RWPE2 (cell line): Measurements from ENCODE around the gene TAF4.

Experiments used
- ATAC-seq: fragments of 200-7000 bp; cut with Tn5 transposase; 3 replicates; pipeline ENCODE4 v1.9.1; 2021; ENCODE audit warnings: low read depth
- DNase-seq: peaks from one replicate; pipeline ENCODE4 v3.0.0-alpha.2; 2020; ENCODE audit warnings: low spot score
- H3K27ac ChIP-seq: fragments of 450-650 bp; 2 replicates; pipeline ENCODE4 v1.5.1; 2017; ENCODE audit warnings: mild to moderate bottlenecking; ENCODE audit not compliant: poor library complexity, severe bottlenecking
- H3K27me3 ChIP-seq: fragments of 250-450 bp; sonication (Bioruptor Pico); 2 replicates; pipeline ENCODE4 v1.5.1; 2021; ENCODE audit warnings: mild to moderate bottlenecking, moderate library complexity; ENCODE audit not compliant: insufficient read depth, poor library complexity, severe bottlenecking
- H3K36me3 ChIP-seq: fragments of 250-450 bp; sonication (Bioruptor Pico); 2 replicates; pipeline ENCODE4 v1.5.1; 2020; ENCODE audit warnings: low read depth, mild to moderate bottlenecking, moderate library complexity
- H3K4me1 ChIP-seq: fragments of 250-450 bp; sonication (Bioruptor Pico); 2 replicates; pipeline ENCODE4 v1.5.1; 2021; ENCODE audit warnings: mild to moderate bottlenecking, moderate library complexity; ENCODE audit not compliant: insufficient read depth, poor library complexity, severe bottlenecking
- H3K4me3 ChIP-seq: fragments of 250-450 bp; sonication (Bioruptor Pico); 2 replicates; pipeline ENCODE4 v1.5.1; 2021; ENCODE audit warnings: mild to moderate bottlenecking, moderate library complexity; ENCODE audit not compliant: severe bottlenecking
- H3K9me3 ChIP-seq: fragments of 250-450 bp; sonication (Bioruptor Pico); 2 replicates; pipeline ENCODE4 v1.5.1; 2021; ENCODE audit warnings: mild to moderate bottlenecking, moderate library complexity; ENCODE audit not compliant: severe bottlenecking
- CTCF ChIP-seq: fragments of 450-650 bp; IDR thresholded peaks from one replicate; pipeline ENCODE4 v1.5.1; 2017; ENCODE audit warnings: mild to moderate bottlenecking, moderate library complexity; ENCODE audit not compliant: poor library complexity, severe bottlenecking

TAF4 gene

DNA sequence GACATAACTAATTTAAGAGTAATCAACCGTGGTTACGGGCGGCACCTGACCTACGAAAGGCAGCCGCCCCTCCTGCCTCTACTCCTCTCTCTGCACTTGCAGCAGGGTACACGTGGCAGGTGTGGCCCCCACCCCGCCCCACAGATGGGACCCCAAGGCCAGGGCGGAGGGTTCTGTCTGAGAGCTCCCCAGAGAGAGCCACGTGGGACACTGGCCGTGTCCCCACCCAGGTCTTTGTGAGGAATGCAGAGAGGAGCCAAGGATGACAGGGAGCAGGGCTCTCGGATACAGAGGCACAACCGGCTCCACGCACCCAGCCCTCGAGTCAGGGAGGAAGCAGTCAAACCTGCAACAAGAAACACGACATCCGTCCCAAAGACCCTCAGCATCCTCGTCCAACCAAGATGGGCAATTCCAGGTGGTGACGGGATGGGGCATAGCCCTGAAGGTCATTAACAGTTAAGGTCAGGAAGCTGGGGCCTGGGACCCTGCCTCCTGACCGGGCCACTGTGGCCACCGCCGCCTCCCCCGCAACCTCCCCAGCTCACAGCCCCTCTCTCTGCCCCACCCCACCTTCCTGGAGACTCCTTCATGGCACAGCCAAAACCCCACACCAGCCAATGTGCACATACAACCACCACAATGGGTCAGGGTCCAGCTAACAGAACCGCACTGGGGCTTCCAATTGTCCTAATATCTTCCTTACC lies 47.1 kb downstream of the TAF4 start:
- no peaks in the 10 kb centered on the region for H3K4me1 ChIP-seq
- ATAC-seq (no peak), DNase-seq (peak; percentile 78)
- no peak for TF ChIP-seq CTCF
- H3K27me3 ChIP-seq, result no peaks in the 10 kb centered on the region
- no peaks in the 10 kb centered on the region for H3K9me3 ChIP-seq
- H3K36me3 ChIP-seq, result peaks cover under 1% of the 10 kb centered on the region; the same call in 1 of the 2 replicates
- H3K4me3 ChIP-seq, result no peak overlapping the region
- no peak overlapping the region for H3K27ac ChIP-seq

- Histone ChIP-seq H3K4me1 (no peaks in the 10 kb centered on the region), H3K4me3 (no peak overlapping the region), H3K27me3 (no peaks in the 10 kb centered on the region), H3K9me3 (no peaks in the 10 kb centered on the region), H3K27ac (no peak overlapping the region), H3K36me3 (peaks cover 24% of the 10 kb centered on the region)
- no peak for ATAC-seq
- no peak for TF ChIP-seq CTCF
- no peak for DNase-seq
Observed at GRCh38 chr20:62015540-62016288, 50.0 kb downstream of the TAF4 start.

- H3K4me1 ChIP-seq, result no peaks in the 10 kb centered on the region
- peaks cover 31% of the 10 kb centered on the region for H3K36me3 ChIP-seq
Observed at GRCh38 chr20:62014889-62015537, 50.7 kb downstream of the TAF4 start.

DNA sequence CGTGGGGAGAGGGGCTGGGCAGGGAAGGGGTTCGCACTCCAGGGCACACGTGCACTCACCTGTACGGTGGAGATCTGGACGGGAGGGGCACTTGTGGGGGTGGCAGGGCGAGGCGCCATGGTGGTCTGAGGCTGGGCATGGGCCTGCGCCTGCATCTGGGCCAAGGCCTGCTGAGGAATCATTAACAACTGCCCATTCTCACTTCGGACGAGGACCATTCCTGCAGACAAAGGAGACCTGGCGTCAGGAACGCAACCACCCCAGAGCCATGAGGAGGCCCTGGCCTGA lies 51.2 kb downstream of the TAF4 start:
- ATAC-seq, result no peak
- Histone ChIP-seq H3K4me3 (no peak overlapping the region), H3K36me3 (peaks cover 37% of the 10 kb centered on the region), H3K4me1 (no peaks in the 10 kb centered on the region), H3K27ac (no peak overlapping the region), H3K27me3 (no peaks in the 10 kb centered on the region), H3K9me3 (no peaks in the 10 kb centered on the region)
- no peak for DNase-seq
- TF ChIP-seq CTCF, result no peak

More at GRCh38 chr20:62014889-62015537, 50.7 kb downstream of the TAF4 start:
- no peak overlapping the region for H3K4me3 ChIP-seq
- no peaks in the 10 kb centered on the region for H3K27me3 ChIP-seq
- no peak for DNase-seq
- TF ChIP-seq CTCF, result no peak
- ATAC-seq, result no peak
- no peaks in the 10 kb centered on the region for H3K9me3 ChIP-seq
- H3K27ac ChIP-seq, result no peak overlapping the region
